ENCODE measurements around the gene CRLF1.

- TF ChIP-seq POLR2A (IDR thresholded peaks at IDR 0.05) (no peak), CTCF (IDR thresholded peaks at IDR 0.05) (no peak)
Observed at GRCh38 chr19:18649371-18650020, 42.9 kb upstream of the CRLF1 start.
